Measurements from ENCODE around the gene CLEC3B.

GRCh38 chr3:44981751-44982150, 44.4 kb upstream of the CLEC3B start:
- TF ChIP-seq CTCF (conservative IDR thresholded peaks at IDR 0.05) = no peak
- no peak for TF ChIP-seq ZFX (IDR thresholded peaks at IDR 0.05)

Measured in C4-2B (cell line).